Coronary artery (tissue), 2 donors: ENCODE data around the gene NUCB1.

ENCODE experiments used
- DNase-seq: peaks from one replicate; pipeline ENCODE4 v3.0.0-alpha.2; 2017; ENCODE audit warnings: low spot score
- H3K27ac ChIP-seq, 2 donors: fragments of 200-600 bp; sonication (generic); one replicate each; pipeline ENCODE4 v1.5.1; 2016 to 2019
- H3K4me3 ChIP-seq: fragments of 200-600 bp; sonication (generic); 2 replicates; pipeline ENCODE4 v1.5.1; 2016; ENCODE audit warnings: mild to moderate bottlenecking, moderate library complexity
- CTCF ChIP-seq: fragments of 200-600 bp; sonication (generic); IDR thresholded peaks from one replicate; pipeline ENCODE4 v1.5.1; 2019; ENCODE audit warnings: antibody characterized with exemption

Gene NUCB1

GRCh38 chr19:48965806-48966540, 65.9 kb downstream of the NUCB1 start:
- peak; percentile 92 for DNase-seq
- Histone ChIP-seq H3K27ac (peak overlapping the region; percentile 93 to 94), H3K4me3 (peak overlapping the region; percentile 87)
- no peak for TF ChIP-seq CTCF

- Histone ChIP-seq H3K27ac (peak overlapping the region; percentile 93 to 94), H3K4me3 (peak overlapping the region; percentile 87)
- no peak for TF ChIP-seq CTCF
- DNase-seq, result no peak
Measured at GRCh38 chr19:48966541-48967345, 66.6 kb downstream of the NUCB1 start.

GRCh38 chr19:48967346-48968178, 67.5 kb downstream of the NUCB1 start:
- TF ChIP-seq CTCF, result no peak
- Histone ChIP-seq H3K4me3 (peak overlapping the region; percentile 87), H3K27ac (peak overlapping the region; percentile 93 to 94)
- DNase-seq, result no peak

- peak overlapping the region in 1 of 2 donors; percentile 93 for H3K27ac ChIP-seq
- TF ChIP-seq CTCF, result no peak
- DNase-seq, result no peak
- no peak overlapping the region for H3K4me3 ChIP-seq
Measured at GRCh38 chr19:48968179-48968661, 68.1 kb downstream of the NUCB1 start.

GRCh38 chr19:48968813-48969218, 68.7 kb downstream of the NUCB1 start:
- DNase-seq, result no peak
- no peak for TF ChIP-seq CTCF
- Histone ChIP-seq H3K27ac (peak overlapping the region in 1 of 2 donors; percentile 93), H3K4me3 (no peak overlapping the region)

GRCh38 chr19:48969276-48970138, 69.4 kb downstream of the NUCB1 start:
- no peak for TF ChIP-seq CTCF
- Histone ChIP-seq H3K27ac (peak overlapping the region in 1 of 2 donors; percentile 15), H3K4me3 (no peak overlapping the region)
- no peak for DNase-seq
